Neural progenitor cell (in vitro differentiated cells): ENCODE measurements around the gene BTBD7. TPM values are rescaled to one million over a fixed set of nuclear protein-coding genes. Genes with fewer than 3 reads are reported as not detected.

ENCODE experiments used
- DNase-seq: peaks from one replicate; pipeline ENCODE4 v3.0.0-alpha.2; 2016; ENCODE audit warnings: low spot score
- H2AFZ ChIP-seq: fragments of 200-600 bp; sonication (generic); replicated peaks from 2 replicates; pipeline ENCODE4 v1.6.1; 2016; ENCODE audit warnings: antibody characterized with exemption
- H3F3A ChIP-seq: fragments of 200-600 bp; sonication (generic); 2 replicates; pipeline ENCODE4 v1.6.1; 2016; ENCODE audit warnings: antibody characterized with exemption, low read depth
- H3K27ac ChIP-seq: fragments of 200-600 bp; sonication (generic); 2 replicates; pipeline ENCODE4 v1.5.1; 2016; ENCODE audit warnings: mild to moderate bottlenecking
- H3K27me3 ChIP-seq: fragments of 200-600 bp; sonication (generic); 2 replicates; pipeline ENCODE4 v1.6.1; 2016; ENCODE audit warnings: mild to moderate bottlenecking, moderate library complexity
- H3K36me3 ChIP-seq: fragments of 200-600 bp; sonication (generic); 2 replicates; pipeline ENCODE4 v1.5.1; 2016
- H3K4me1 ChIP-seq: fragments of 200-600 bp; sonication (generic); 2 replicates; pipeline ENCODE4 v1.6.1; 2016; ENCODE audit warnings: mixed run types
- H3K4me2 ChIP-seq: fragments of 200-600 bp; sonication (generic); 2 replicates; pipeline ENCODE4 v1.6.1; 2016
- H3K4me3 ChIP-seq: fragments of 200-600 bp; sonication (generic); 2 replicates; pipeline ENCODE4 v1.5.1; 2016
- H3K79me2 ChIP-seq: fragments of 200-600 bp; sonication (generic); 2 replicates; pipeline ENCODE4 v1.6.1; 2016; ENCODE audit warnings: low read depth
- H3K9ac ChIP-seq: fragments of 200-600 bp; sonication (generic); 2 replicates; pipeline ENCODE4 v1.6.1; 2016
- H3K9me3 ChIP-seq: fragments of 200-600 bp; sonication (generic); 2 replicates; pipeline ENCODE4 v1.5.1; 2016; ENCODE audit warnings: low read depth
- H4K20me1 ChIP-seq: fragments of 200-600 bp; sonication (generic); 2 replicates; pipeline ENCODE4 v1.6.1; 2016; ENCODE audit warnings: low read depth
- H3K27ac Mint-ChIP-seq: 3 replicates; pipeline ENCODE4 v1.8.0; 2021; ENCODE audit warnings: mixed read lengths
- H3K27me3 Mint-ChIP-seq: 2 replicates; pipeline ENCODE4 v1.8.0; 2022; ENCODE audit warnings: low read depth, mild to moderate bottlenecking, inconsistent platforms, moderate library complexity, mixed read lengths; ENCODE audit not compliant: insufficient read depth
- H3K36me3 Mint-ChIP-seq: 3 replicates; pipeline ENCODE4 v1.8.0; 2021; ENCODE audit warnings: mixed read lengths
- H3K4me1 Mint-ChIP-seq: 3 replicates; pipeline ENCODE4 v1.8.0; 2021; ENCODE audit warnings: mixed read lengths
- H3K4me3 Mint-ChIP-seq: 3 replicates; pipeline ENCODE4 v1.8.0; 2021; ENCODE audit warnings: mild to moderate bottlenecking, moderate library complexity, mixed read lengths
- H3K9me3 Mint-ChIP-seq: 3 replicates; pipeline ENCODE4 v1.8.0; 2020; ENCODE audit warnings: mixed read lengths
- CTCF ChIP-seq: fragments of 200-600 bp; sonication (generic); IDR thresholded peaks from 2 replicates; pipeline ENCODE4 v1.5.1; 2017; ENCODE audit warnings: antibody characterized with exemption, mild to moderate bottlenecking
- EZH2 ChIP-seq: fragments of 200-600 bp; sonication (generic); IDR thresholded peaks from 2 replicates; pipeline ENCODE4 v1.6.1; 2017; ENCODE audit warnings: antibody characterized with exemption, mild to moderate bottlenecking, moderate library complexity
- EZH2phosphoT487 ChIP-seq: fragments of 200-600 bp; sonication (generic); IDR thresholded peaks from 2 replicates; pipeline ENCODE4 v1.6.1; 2017; ENCODE audit warnings: antibody characterized with exemption
- total RNA-seq: library from RNA; depleted of rRNA; stranded (reverse); fragments of >200 nt; gene quantifications from 2 replicates; pipeline ENCODE4 v1.2.3, GENCODE V29; 2015; ENCODE audit warnings: low replicate concordance

Gene BTBD7
- total RNA-seq, 1 donor from 2014 or later, result 44.7 TPM

GRCh38 chr14:93333631-93334103 lies 831 bp upstream of the BTBD7 start:
- TF ChIP-seq EZH2, result no peak
- TF ChIP-seq CTCF, result no peak
- TF ChIP-seq EZH2phosphoT487, result no peak
- H3K27me3 Mint-ChIP-seq, result peaks cover 6% of the 10 kb centered on the region
- no peak for DNase-seq

GRCh38 chr14:93332397-93332852 lies 411 bp downstream of the BTBD7 start:
- peaks cover 3% of the 10 kb centered on the region for H3K9me3 Mint-ChIP-seq
- Histone ChIP-seq H3K79me2 (peaks cover 68% of the 10 kb centered on the region), H3K4me3 (peak overlapping the region; percentile 89), H3F3A (peaks cover 30% of the 10 kb centered on the region), H3K36me3 (no peaks in the 10 kb centered on the region), H3K27me3 (no peaks in the 10 kb centered on the region), H2AFZ (peak overlapping the region; percentile 90), H3K4me2 (peak overlapping the region; percentile 75), H3K9me3 (no peaks in the 10 kb centered on the region), H4K20me1 (peaks cover 41% of the 10 kb centered on the region), H3K27ac (peak overlapping the region; percentile 89), H3K4me1 (peaks cover 41% of the 10 kb centered on the region), H3K9ac (peak overlapping the region; percentile 56)
- peaks cover 6% of the 10 kb centered on the region for H3K36me3 Mint-ChIP-seq
- peak overlapping the region; percentile 96 for H3K4me3 Mint-ChIP-seq
- no peak for TF ChIP-seq EZH2phosphoT487
- no peak for TF ChIP-seq CTCF
- no peak for TF ChIP-seq EZH2
- H3K27me3 Mint-ChIP-seq, result peaks cover 5% of the 10 kb centered on the region
- H3K27ac Mint-ChIP-seq, result no peak overlapping the region
- DNase-seq, result peak; percentile 85
- H3K4me1 Mint-ChIP-seq, result peaks cover 38% of the 10 kb centered on the region

More at GRCh38 chr14:93333631-93334103, 831 bp upstream of the BTBD7 start:
- Mint-ChIP-seq H3K36me3 (peaks cover 3% of the 10 kb centered on the region), H3K27ac (peak overlapping the region; percentile 67), H3K4me1 (peaks cover 38% of the 10 kb centered on the region), H3K9me3 (peaks cover 3% of the 10 kb centered on the region), H3K4me3 (peak overlapping the region; percentile 94)
- Histone ChIP-seq H4K20me1 (peaks cover 32% of the 10 kb centered on the region), H3K4me2 (peak overlapping the region; percentile 75), H3K79me2 (peaks cover 56% of the 10 kb centered on the region), H3F3A (peaks cover 30% of the 10 kb centered on the region), H3K27ac (peak overlapping the region; percentile 20), H3K36me3 (no peaks in the 10 kb centered on the region), H3K4me1 (peaks cover 41% of the 10 kb centered on the region), H3K9me3 (no peaks in the 10 kb centered on the region), H3K9ac (no peak overlapping the region), H3K27me3 (no peaks in the 10 kb centered on the region), H3K4me3 (peak overlapping the region; percentile 89), H2AFZ (peak overlapping the region; percentile 85)

GRCh38 chr14:93331728-93332396 lies 974 bp downstream of the BTBD7 start:
- peaks cover 30% of the 10 kb centered on the region for H3F3A ChIP-seq
- H3K4me3 ChIP-seq, result peak overlapping the region; percentile 89
- H3K4me2 ChIP-seq, result peak overlapping the region; percentile 75
- H3K79me2 ChIP-seq, result peaks cover 74% of the 10 kb centered on the region
- H3K9ac ChIP-seq, result peak overlapping the region; percentile 0
- peaks cover 6% of the 10 kb centered on the region for H3K36me3 Mint-ChIP-seq
- H3K27me3 ChIP-seq, result no peaks in the 10 kb centered on the region
- peak overlapping the region; percentile 96 for H3K4me3 Mint-ChIP-seq
- H3K9me3 ChIP-seq, result no peaks in the 10 kb centered on the region
- peaks cover 41% of the 10 kb centered on the region for H3K4me1 ChIP-seq
- H3K27ac ChIP-seq, result peak overlapping the region; percentile 89
- peaks cover 3% of the 10 kb centered on the region for H3K9me3 Mint-ChIP-seq
- peaks cover 38% of the 10 kb centered on the region for H3K4me1 Mint-ChIP-seq
- peaks cover 41% of the 10 kb centered on the region for H4K20me1 ChIP-seq
- H2AFZ ChIP-seq, result peak overlapping the region; percentile 90
- TF ChIP-seq EZH2 (no peak), EZH2phosphoT487 (no peak), CTCF (no peak)
- H3K27me3 Mint-ChIP-seq, result peaks cover 3% of the 10 kb centered on the region
- no peaks in the 10 kb centered on the region for H3K36me3 ChIP-seq
- peak overlapping the region; percentile 48 for H3K27ac Mint-ChIP-seq
- DNase-seq, result no peak
